GM12865 (cell line): ENCODE data around the gene ARIH2.

Source experiments
- DNase-seq: peaks from one replicate; pipeline ENCODE4 v3.0.0; 2010; ENCODE audit warnings: low read depth
- H3K4me3 ChIP-seq: 2 replicates; pipeline ENCODE4 v1.5.1; 2011; ENCODE audit warnings: mild to moderate bottlenecking, low read depth, low read length, control low read depth
- TF ChIP-seq, protein P1 (sequence below): IDR thresholded peaks from 2 replicates; pipeline ENCODE4 v1.5.1; 2011; ENCODE audit warnings: low read length, control low read depth, low read depth, inconsistent platforms; ENCODE audit not compliant: insufficient read depth; ENCODE audit errors: missing control alignments

The ARIH2 gene

DNA sequence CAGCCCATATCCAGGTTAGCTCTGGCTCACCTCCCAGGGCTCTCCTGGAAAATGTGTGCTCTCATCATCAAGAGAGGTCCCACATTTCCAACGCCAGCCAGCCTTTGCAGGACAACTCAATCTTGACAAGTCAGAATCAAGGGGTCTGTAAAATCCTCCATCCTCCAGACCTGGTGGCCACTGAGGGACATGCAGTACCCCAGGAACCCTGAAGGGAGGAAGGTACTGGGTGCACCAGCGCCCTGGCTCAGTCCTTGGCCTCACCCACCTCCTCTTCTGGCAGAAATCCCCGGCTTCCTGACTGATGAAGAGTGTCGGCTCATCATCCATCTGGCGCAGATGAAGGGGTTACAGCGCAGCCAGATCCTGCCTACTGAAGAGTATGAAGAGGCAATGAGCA, 82.5 kb downstream of the ARIH2 start:
- no peak overlapping the region for H3K4me3 ChIP-seq
- no peak for DNase-seq
- TF ChIP-seq, protein P1, sequence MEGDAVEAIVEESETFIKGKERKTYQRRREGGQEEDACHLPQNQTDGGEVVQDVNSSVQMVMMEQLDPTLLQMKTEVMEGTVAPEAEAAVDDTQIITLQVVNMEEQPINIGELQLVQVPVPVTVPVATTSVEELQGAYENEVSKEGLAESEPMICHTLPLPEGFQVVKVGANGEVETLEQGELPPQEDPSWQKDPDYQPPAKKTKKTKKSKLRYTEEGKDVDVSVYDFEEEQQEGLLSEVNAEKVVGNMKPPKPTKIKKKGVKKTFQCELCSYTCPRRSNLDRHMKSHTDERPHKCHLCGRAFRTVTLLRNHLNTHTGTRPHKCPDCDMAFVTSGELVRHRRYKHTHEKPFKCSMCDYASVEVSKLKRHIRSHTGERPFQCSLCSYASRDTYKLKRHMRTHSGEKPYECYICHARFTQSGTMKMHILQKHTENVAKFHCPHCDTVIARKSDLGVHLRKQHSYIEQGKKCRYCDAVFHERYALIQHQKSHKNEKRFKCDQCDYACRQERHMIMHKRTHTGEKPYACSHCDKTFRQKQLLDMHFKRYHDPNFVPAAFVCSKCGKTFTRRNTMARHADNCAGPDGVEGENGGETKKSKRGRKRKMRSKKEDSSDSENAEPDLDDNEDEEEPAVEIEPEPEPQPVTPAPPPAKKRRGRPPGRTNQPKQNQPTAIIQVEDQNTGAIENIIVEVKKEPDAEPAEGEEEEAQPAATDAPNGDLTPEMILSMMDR = no peak

DNA sequence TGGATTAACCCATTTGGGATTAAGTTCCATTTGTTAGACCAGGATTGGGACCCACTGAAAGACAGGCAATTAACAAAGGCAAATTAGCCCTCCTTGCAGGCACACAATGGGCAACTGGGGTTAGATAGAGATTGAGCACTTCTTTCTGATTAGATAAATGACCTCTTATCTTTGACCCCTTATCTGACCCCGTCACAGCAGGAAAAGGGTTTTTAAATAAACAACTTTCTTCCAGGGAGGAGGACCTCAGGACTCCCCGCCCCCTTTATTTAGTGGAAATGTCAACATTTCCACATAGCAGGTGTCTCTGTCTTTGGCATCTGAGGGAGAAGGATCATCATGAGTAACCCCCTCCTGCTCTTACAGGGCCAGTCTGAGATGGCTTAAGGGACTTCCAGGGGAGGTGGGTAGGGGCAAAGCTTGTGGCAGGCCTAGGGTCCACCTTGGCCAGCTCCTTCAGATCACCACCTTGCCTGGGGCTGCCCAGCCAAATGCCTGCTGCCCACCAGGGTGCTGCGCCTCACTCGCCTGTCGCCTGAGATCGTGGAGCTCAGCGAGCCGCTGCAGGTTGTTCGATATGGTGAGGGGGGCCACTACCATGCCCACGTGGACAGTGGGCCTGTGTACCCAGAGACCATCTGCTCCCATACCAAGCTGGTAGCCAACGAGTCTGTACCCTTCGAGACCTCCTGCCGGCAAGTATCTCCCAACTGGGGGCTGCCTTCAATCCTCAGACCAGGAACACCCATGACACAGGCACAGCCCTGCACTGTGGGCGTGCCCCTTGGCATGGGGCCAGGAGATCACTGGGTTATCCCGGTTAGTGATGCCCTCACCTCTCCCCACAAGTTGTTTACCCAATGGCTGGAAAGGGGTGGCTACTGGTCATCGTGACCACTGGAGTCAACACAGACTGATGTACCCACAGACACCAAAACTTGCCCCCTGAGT, 86.0 kb downstream of the ARIH2 start:
- TF ChIP-seq, protein P1 = no peak
- H3K4me3 ChIP-seq = no peak overlapping the region

DNA sequence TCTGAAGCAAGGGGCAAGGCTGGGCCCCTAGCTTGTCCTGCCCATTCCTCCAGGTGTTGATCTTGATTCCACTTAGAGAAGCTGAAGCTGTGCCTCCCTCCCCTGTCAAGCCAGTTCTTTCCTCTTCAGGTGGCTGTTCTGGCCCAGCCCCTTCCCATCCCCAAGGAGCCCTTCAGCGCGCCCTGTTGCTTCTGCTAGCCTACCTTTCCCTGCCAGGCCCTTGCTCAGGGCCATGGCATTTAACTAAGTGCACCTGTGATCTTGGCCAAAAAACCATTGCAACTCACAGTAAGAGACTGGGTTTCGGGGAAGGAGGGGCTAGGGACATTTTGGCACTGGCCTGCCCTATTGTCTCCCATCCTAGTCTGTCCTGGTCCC, 86.7 kb downstream of the ARIH2 start:
- DNase-seq = no peak
- TF ChIP-seq, protein P1 = no peak
- no peak overlapping the region for H3K4me3 ChIP-seq

More for the DNA sequence above, 86.0 kb downstream of the ARIH2 start:
- no peak for DNase-seq

DNA sequence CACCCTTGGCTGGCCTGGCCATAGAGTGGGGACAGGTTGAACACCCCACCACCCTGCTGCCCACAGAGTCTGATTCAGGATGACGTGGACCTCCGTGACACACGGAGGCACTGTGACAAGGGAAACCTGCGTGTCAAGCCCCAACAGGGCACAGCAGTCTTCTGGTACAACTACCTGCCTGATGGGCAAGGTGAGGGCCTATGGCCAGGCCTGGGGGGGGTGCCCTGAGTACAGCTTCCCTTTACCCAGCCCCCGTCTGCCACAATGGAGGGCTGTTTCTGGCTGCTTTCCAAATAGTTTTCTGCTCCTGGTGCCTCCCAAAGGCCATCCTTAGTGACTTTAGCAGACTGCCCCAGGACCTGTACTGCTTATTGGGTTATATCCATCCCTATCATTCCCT, 87.4 kb downstream of the ARIH2 start:
- H3K4me3 ChIP-seq = peak overlapping the region; percentile 92
- TF ChIP-seq, protein P1 = no peak

DNA sequence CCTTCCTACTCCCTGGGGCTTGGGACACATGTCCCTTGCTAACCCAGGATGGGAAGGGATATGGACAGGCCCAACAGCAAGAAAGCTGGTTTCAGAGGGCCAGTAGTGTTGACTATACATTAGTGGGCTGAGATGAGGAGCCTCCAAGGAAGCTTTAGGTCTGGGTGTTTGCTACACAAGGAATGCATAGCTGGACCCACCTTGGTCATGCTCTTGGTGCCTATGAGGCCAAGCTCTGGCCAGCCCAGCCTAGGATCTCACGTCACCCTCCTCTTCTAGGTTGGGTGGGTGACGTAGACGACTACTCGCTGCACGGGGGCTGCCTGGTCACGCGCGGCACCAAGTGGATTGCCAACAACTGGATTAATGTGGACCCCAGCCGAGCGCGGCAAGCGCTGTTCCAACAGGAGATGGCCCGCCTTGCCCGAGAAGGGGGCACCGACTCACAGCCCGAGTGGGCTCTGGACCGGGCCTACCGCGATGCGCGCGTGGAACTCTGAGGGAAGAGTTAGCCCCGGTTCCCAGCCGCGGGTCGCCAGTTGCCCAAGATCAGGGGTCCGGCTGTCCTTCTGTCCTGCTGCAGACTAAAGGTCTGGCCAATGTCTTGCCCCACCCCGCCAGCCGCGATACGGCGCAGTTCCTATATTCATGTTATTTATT, 87.9 kb downstream of the ARIH2 start:
- TF ChIP-seq, protein P1 = no peak
- DNase-seq = no peak
- peak overlapping the region; percentile 92 for H3K4me3 ChIP-seq

More for the DNA sequence above, 87.4 kb downstream of the ARIH2 start:
- no peak for DNase-seq

DNA sequence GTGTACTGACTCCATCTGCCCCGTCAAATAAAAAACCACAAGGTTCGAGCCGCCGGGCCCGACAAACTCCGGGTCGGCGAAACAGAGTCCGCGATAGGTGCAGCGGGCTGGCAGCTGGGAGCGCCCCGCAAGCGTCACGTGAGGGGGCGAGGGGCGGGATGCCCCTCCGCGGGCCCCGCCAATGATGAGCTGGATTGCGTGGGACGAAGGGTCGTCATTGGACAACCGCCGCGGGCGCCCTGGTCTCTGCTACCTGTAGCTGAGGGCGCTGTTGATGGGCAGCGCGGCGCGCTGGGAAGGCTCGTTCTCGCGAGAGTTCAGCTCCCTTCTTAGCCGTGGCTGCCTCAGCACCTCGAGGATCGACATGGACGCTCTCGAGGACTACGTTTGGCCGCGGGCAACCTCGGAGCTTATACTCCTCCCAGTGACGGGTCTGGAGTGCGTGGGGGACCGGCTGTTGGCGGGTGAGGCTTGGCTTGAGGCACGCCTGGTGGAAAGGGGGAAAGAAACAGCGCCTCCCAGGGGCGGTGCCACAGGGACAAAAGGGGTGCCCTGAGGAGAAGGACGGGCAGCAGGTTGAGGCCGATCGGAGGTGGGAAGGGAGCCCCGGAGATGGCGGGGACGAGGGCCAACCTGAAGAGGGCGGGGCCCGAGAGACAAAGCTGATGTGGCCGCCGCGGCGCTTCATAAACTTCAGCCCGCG, 88.6 kb downstream of the ARIH2 start, which contains the start of gene WDR6:
Gene WDR6, plus strand, starts transcription at position 324 of the 703 bp plus-strand sequence. Its CDS starts 41 bp downstream, at position 365.
- peak; percentile 99 for DNase-seq
- H3K4me3 ChIP-seq = peak within 1 kb of the TSS; percentile 92
- TF ChIP-seq, protein P1 = peak; percentile 25
